Ascending aorta (tissue), 1 donor: ENCODE results near the gene ZNF763. TPM values are rescaled to one million over a fixed set of nuclear protein-coding genes. Genes with fewer than 3 reads are reported as not detected.

Source experiments
- total RNA-seq: library from RNA; depleted of rRNA; stranded (reverse); fragments of >200 nt; gene quantifications from one replicate; pipeline ENCODE4 v1.1.0, GENCODE V29; 2016

The ZNF763 gene
- total RNA-seq, 1 donor from 2014 or later, result 2.8 TPM

Other genes starting within 250 kb of the ZNF763 start
- 5.2 TPM for gene ZNF823, start 226.1 kb upstream of the ZNF763 start, total RNA-seq
- gene ZNF441, start 198.0 kb upstream of the ZNF763 start, total RNA-seq, result 0.85 TPM
- not detected for gene ZNF491, start 166.5 kb upstream of the ZNF763 start, total RNA-seq
- 1.1 TPM for gene ZNF440, start 150.8 kb upstream of the ZNF763 start, total RNA-seq
- gene ZNF439, start 116.3 kb upstream of the ZNF763 start, total RNA-seq, result 2.3 TPM
- gene ZNF69, start 77.3 kb upstream of the ZNF763 start, total RNA-seq, result 0.85 TPM
- gene ZNF700, start 39.9 kb upstream of the ZNF763 start, total RNA-seq, result 4.4 TPM
- gene ZNF433, start 70.6 kb downstream of the ZNF763 start, total RNA-seq, result not detected
- gene ZNF878, start 87.9 kb downstream of the ZNF763 start, total RNA-seq, result not detected
- gene ZNF844, start 99.7 kb downstream of the ZNF763 start, total RNA-seq, result 8.0 TPM
- gene ZNF20, start 175.3 kb downstream of the ZNF763 start, total RNA-seq, result 0.96 TPM
- 12.0 TPM for gene ZNF625, start 191.7 kb downstream of the ZNF763 start, total RNA-seq
- 1.9 TPM for gene ZNF136, start 198.1 kb downstream of the ZNF763 start, total RNA-seq